Body of pancreas (tissue), 4 donors: Measurements from ENCODE around the gene CENPQ. TPM values are rescaled to one million over a fixed set of nuclear protein-coding genes. Genes with fewer than 3 reads are reported as not detected.
A peak's percentile ranks its signal among the peaks of the same experiment; 100 is the strongest.

Source experiments
- ATAC-seq: fragments of 150-250 bp; one replicate; pipeline ENCODE4 v1.9.1; 2016
- DNase-seq, 4 donors: peaks; one replicate each; pipeline ENCODE4 v3.0.0-alpha.2; 2019
- H3K27ac ChIP-seq, 4 donors: fragments of 200-600 bp; sonication (generic); 1 replicate in 3 of 4; 2 replicates in 1 of 4; pipeline versions ENCODE4 v1.5.1 to v1.6.1; 2016 to 2019; ENCODE audit warnings: mild to moderate bottlenecking in 1 of 4, mixed read lengths in 1 of 4, moderate library complexity in 1 of 4
- H3K27me3 ChIP-seq, 2 donors: fragments of 200-600 bp; sonication (generic); one replicate each; pipeline ENCODE4 v1.6.0; 2016; ENCODE audit warnings: mild to moderate bottlenecking in 1 of 2
- H3K36me3 ChIP-seq, 2 donors: fragments of 200-600 bp; sonication (generic); replicated peaks in 1 of 2; 2 replicates each; pipeline ENCODE4 v1.5.1; 2016; ENCODE audit warnings: low read depth in 2 of 2; ENCODE audit not compliant: insufficient read depth in 1 of 2
- H3K4me1 ChIP-seq: fragments of 200-600 bp; sonication (generic); one replicate; pipeline ENCODE4 v1.6.0; 2016
- H3K4me3 ChIP-seq, 2 donors: fragments of 200-600 bp; sonication (generic); 1 replicate in 1 of 2; 2 replicates in 1 of 2; pipeline ENCODE4 v1.5.1; 2016 to 2019
- H3K9me3 ChIP-seq, 3 donors: fragments of 200-600 bp; sonication (generic); 1 replicate in 2 of 3; 2 replicates in 1 of 3; pipeline ENCODE4 v1.5.1; 2016
- POLR2A ChIP-seq, 3 donors: fragments of 450-650 bp; IDR thresholded peaks; one replicate each; pipeline ENCODE4 v1.6.1; 2016; ENCODE audit warnings: antibody characterized with exemption in 3 of 3, mild to moderate bottlenecking in 2 of 3
- WGBS, 2 donors: methylation state at CpG; one replicate each; pipeline ENCODE4 v1.1.5; 2017; 5-methylcytosine and 5-hydroxymethylcytosine counted together
- intact Hi-C: fragments of 100-400 bp; cut with DNase I; formaldehyde crosslinking; loops from one replicate; pipeline ENCODE4 v1.15.1; 2023
- total RNA-seq, 2 donors: library from RNA; depleted of rRNA; stranded (reverse); fragments of >200 nt; gene quantifications; one replicate each; pipeline ENCODE4 v1.1.0, GENCODE V29; 2016
- TF ChIP-seq, protein P1 (sequence below), 7 experiments: fragments of 450-650 bp in 4 of 7; fragments of 200-600 bp in 3 of 7; sonication (generic) in 3 of 7; IDR thresholded peaks; one replicate each; pipeline ENCODE4 v1.5.1; 2016 to 2019; ENCODE audit warnings: antibody characterized with exemption in 7 of 7

Gene CENPQ
- total RNA-seq, 2 donors from 2014 or later, result 0.66 to 1.8 TPM

DNA sequence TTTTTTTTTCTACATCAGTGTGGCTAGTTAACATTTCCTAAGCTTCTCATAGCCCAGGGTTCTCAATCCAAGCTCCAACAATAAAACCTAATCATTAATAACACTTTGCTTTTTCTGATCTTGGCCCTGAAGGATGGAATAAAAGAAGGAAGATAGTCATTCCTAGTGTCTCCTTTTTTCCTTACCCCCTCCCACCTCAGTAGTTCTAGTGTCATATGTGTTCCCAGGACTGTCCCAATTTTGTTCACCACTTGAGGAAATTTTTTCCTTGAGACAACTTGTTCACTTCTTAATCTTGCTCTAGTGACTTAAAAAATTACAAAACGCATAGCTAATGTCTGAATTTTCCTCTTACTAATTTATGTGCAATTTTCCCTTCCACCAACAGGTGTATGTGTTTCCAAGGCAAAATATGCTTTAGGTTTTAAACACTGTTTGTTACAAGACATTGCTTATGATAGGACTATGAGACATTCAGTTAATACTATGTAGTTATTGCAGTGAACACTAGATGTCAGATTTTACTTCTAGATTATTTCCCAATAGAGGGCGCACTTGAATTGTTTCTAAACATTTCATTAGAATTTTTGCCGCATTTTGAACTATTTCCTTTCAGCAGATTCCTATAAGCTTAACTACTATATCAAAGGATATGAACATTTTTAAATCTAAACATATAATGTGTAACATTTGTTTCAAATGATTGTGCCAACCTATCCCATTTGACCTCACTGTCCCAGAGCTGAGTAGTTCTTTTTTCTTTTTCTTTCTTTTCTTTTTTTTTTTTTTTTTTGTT lies 68.8 kb downstream of the CENPQ start:
- H3K27me3 ChIP-seq, result no peaks in the 10 kb centered on the region
- no peaks in the 10 kb centered on the region for H3K36me3 ChIP-seq
- H3K9me3 ChIP-seq, result no peaks in the 10 kb centered on the region
- no peak for TF ChIP-seq POLR2A (IDR thresholded peaks at IDR 0.05)
- TF ChIP-seq, protein P1, sequence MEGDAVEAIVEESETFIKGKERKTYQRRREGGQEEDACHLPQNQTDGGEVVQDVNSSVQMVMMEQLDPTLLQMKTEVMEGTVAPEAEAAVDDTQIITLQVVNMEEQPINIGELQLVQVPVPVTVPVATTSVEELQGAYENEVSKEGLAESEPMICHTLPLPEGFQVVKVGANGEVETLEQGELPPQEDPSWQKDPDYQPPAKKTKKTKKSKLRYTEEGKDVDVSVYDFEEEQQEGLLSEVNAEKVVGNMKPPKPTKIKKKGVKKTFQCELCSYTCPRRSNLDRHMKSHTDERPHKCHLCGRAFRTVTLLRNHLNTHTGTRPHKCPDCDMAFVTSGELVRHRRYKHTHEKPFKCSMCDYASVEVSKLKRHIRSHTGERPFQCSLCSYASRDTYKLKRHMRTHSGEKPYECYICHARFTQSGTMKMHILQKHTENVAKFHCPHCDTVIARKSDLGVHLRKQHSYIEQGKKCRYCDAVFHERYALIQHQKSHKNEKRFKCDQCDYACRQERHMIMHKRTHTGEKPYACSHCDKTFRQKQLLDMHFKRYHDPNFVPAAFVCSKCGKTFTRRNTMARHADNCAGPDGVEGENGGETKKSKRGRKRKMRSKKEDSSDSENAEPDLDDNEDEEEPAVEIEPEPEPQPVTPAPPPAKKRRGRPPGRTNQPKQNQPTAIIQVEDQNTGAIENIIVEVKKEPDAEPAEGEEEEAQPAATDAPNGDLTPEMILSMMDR (IDR thresholded peaks at IDR 0.05), result peak; percentile 56 to 98 (median 91)
- H3K27ac ChIP-seq, result no peak overlapping the region
- DNase-seq (no peak), ATAC-seq (peak; percentile 93)
- intact Hi-C loops, result no loop called here
- no peaks in the 10 kb centered on the region for H3K4me1 ChIP-seq
- H3K4me3 ChIP-seq, result no peak overlapping the region
- 0 to 3% methylated on average over 3 of the region's 3 CpGs for WGBS, 2 donors

DNA sequence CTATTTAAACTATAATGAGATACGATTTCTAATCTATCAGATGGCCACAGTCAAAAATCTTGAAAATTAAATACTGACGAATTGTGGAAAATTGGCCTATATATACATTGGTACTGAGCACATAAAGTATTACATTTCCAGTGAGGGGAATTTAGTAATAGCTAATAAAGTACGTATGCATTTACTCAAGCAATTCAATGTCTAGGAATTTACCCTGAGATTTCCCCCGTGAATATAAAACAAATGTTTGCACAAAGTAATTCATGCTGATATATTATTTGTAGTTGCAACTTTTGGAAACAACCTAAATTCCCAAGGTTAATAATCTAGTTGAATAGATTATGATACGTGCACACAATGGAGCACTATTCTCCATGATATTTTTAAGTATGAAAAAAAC lies 72.6 kb downstream of the CENPQ start:
- Histone ChIP-seq H3K4me1 (no peaks in the 10 kb centered on the region), H3K36me3 (no peaks in the 10 kb centered on the region), H3K27ac (no peak overlapping the region), H3K9me3 (no peaks in the 10 kb centered on the region), H3K27me3 (no peaks in the 10 kb centered on the region), H3K4me3 (no peak overlapping the region)
- intact Hi-C loops, result no loop called here
- ATAC-seq (no peak), DNase-seq (no peak)
- TF ChIP-seq, protein P1 (IDR thresholded peaks at IDR 0.05), result no peak
- no peak for TF ChIP-seq POLR2A (IDR thresholded peaks at IDR 0.05)
- WGBS, 2 donors, result 42 to 43% methylated on average over 5 of the region's 5 CpGs

DNA sequence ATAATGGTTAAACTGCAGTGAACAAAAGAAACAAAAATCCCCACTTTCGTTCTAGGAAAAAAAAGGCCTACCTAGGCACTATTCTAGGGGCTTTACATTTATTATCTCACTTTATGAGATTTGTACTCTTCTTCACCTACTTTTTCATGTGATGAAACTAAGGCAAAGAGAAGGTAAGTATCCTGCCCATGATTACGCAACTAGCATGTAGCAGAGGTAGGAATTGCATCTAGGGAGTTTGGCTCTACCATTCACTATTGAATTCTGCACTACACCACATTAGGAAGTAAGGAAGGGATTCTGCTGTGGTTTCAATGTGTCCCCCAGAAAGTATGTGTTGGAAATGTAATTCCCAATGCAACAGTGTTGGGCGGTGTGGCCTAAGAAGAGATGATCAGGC lies 75.9 kb downstream of the CENPQ start:
- intact Hi-C loops, result no loop called here
- ATAC-seq (no peak), DNase-seq (no peak)
- Histone ChIP-seq H3K27me3 (no peaks in the 10 kb centered on the region), H3K27ac (no peak overlapping the region), H3K36me3 (no peaks in the 10 kb centered on the region), H3K4me3 (no peak overlapping the region), H3K9me3 (peaks cover 0 to 3% (median 0%) of the 10 kb centered on the region in 3 donors), H3K4me1 (peaks cover 13% of the 10 kb centered on the region)
- TF ChIP-seq POLR2A (IDR thresholded peaks at IDR 0.05), result no peak
- TF ChIP-seq, protein P1 (IDR thresholded peaks at IDR 0.05), result no peak
- 92 to 98% methylated on average over 3 of the region's 3 CpGs for WGBS, 2 donors

DNA sequence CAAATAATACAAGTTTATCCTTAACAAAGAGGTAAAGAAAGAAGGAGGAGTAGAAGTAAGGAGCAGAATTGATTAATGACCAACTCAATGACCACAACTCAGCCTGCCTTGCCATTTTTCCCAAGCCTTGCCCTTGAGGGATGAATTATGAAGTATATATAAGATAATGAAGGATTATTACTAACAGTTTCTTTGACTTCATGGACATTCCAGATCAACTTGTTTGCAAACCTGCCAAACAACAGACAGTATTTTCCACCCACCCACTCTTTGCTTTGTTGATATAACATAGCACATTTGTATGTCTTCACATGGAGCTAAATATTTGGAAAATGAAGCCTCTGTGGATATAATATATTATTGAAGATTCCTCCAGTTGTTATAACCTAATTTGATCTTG lies 77.4 kb downstream of the CENPQ start:
- H3K36me3 ChIP-seq, result no peaks in the 10 kb centered on the region
- intact Hi-C loops, result no loop called here
- DNase-seq (no peak), ATAC-seq (no peak)
- H3K4me3 ChIP-seq, result no peak overlapping the region
- no peak overlapping the region for H3K27ac ChIP-seq
- TF ChIP-seq POLR2A (IDR thresholded peaks at IDR 0.05), result no peak
- TF ChIP-seq, protein P1 (IDR thresholded peaks at IDR 0.05), result no peak
- peaks cover 13% of the 10 kb centered on the region for H3K4me1 ChIP-seq
- H3K27me3 ChIP-seq, result no peaks in the 10 kb centered on the region
- H3K9me3 ChIP-seq, result peaks cover 0 to 3% (median 0%) of the 10 kb centered on the region in 3 donors
